Mesenteric fat pad (tissue), 1 donor: ENCODE data around the gene CENPP. TPM values are rescaled to one million over a fixed set of nuclear protein-coding genes. Genes with fewer than 3 reads are reported as not detected.
"Not testable (repeated sequence)": the region's sequence is repeated elsewhere in the genome, so short reads cannot be mapped to it uniquely, and the experiment has no call there.

Experiments
- DNase-seq: peaks from one replicate; pipeline ENCODE4 v3.0.0-alpha.2; 2020; ENCODE audit warnings: low spot score
- total RNA-seq: library from RNA; stranded (reverse); fragmentation: NEBNext Ultra II Directional; extraction: Animal tissue kit (Norgen Biotek cat#: 25700); gene quantifications from one replicate; pipeline ENCODE4 v1.2.1, GENCODE V29; 2021
- donor health status: DM: yes; HTN: yes; CAD: no.

CENPP gene
- total RNA-seq, 1 donor from 2014 or later = 4.0 TPM

GRCh38 chr9:92530893-92531292, 205.1 kb downstream of the CENPP start:
- no peak for DNase-seq

GRCh38 chr9:92534204-92534603, 208.5 kb downstream of the CENPP start:
- DNase-seq = no peak

GRCh38 chr9:92534674-92535073, 208.9 kb downstream of the CENPP start:
- DNase-seq = no peak

- no peak for DNase-seq
Measured at GRCh38 chr9:92535940-92536850, 210.4 kb downstream of the CENPP start, which contains the start of gene ECM2. Gene ECM2 (minus strand): TSS chr9:92535990. CDS start chr9:92522866, 13,124 bp downstream.

GRCh38 chr9:92538541-92538940, 212.8 kb downstream of the CENPP start:
- no peak for DNase-seq

GRCh38 chr9:92543972-92544371, 218.2 kb downstream of the CENPP start:
- no peak for DNase-seq

GRCh38 chr9:92545002-92545510, 219.3 kb downstream of the CENPP start:
- no peak for DNase-seq

- DNase-seq = no peak
Measured at GRCh38 chr9:92547356-92547755, 221.6 kb downstream of the CENPP start.

- DNase-seq = no peak
Measured at GRCh38 chr9:92550765-92551164, 225.0 kb downstream of the CENPP start.

- DNase-seq = no peak
Measured at GRCh38 chr9:92558612-92559374, 233.0 kb downstream of the CENPP start.

GRCh38 chr9:92561374-92562330, 235.9 kb downstream of the CENPP start:
- no peak for DNase-seq

- no peak for DNase-seq
Measured at GRCh38 chr9:92562461-92562967, 236.8 kb downstream of the CENPP start.

- no peak for DNase-seq
Measured at GRCh38 chr9:92563116-92564100, 237.7 kb downstream of the CENPP start.

- DNase-seq = no peak
Measured at GRCh38 chr9:92564504-92564903, 238.8 kb downstream of the CENPP start.

- DNase-seq = no peak
Measured at GRCh38 chr9:92564982-92565381, 239.2 kb downstream of the CENPP start.

- DNase-seq = not testable (repeated sequence)
Measured at GRCh38 chr9:92571871-92572270, 246.1 kb downstream of the CENPP start.

- not testable (repeated sequence) for DNase-seq
Measured at GRCh38 chr9:92573612-92574011, 247.9 kb downstream of the CENPP start.

GRCh38 chr9:92576175-92576574, 250.4 kb downstream of the CENPP start:
- DNase-seq = no peak

GRCh38 chr9:92589923-92590322, 264.2 kb downstream of the CENPP start:
- DNase-seq = no peak
